ENCODE results near the gene PPM1F.
"Not testable (repeated sequence)": the region's sequence is repeated elsewhere in the genome, so short reads cannot be mapped to it uniquely, and the experiment has no call there.

PPM1F gene

GRCh38 chr22:21919526-21920307 is 32.9 kb downstream of the PPM1F start:
- no peak for DNase-seq (ENCODE audit: low spot score)

- DNase-seq (ENCODE audit: low spot score), result no peak
Observed at GRCh38 chr22:21918466-21919185, 34.0 kb downstream of the PPM1F start.

GRCh38 chr22:21917959-21918261 is 34.7 kb downstream of the PPM1F start:
- DNase-seq (ENCODE audit: low spot score), result no peak

- DNase-seq (ENCODE audit: low spot score), result no peak
Observed at GRCh38 chr22:21917181-21917958, 35.3 kb downstream of the PPM1F start.

GRCh38 chr22:21916309-21916918 is 36.2 kb downstream of the PPM1F start:
- DNase-seq (ENCODE audit: low spot score), result no peak

GRCh38 chr22:21915624-21916308 is 36.9 kb downstream of the PPM1F start:
- DNase-seq (ENCODE audit: low spot score), result no peak

DNA sequence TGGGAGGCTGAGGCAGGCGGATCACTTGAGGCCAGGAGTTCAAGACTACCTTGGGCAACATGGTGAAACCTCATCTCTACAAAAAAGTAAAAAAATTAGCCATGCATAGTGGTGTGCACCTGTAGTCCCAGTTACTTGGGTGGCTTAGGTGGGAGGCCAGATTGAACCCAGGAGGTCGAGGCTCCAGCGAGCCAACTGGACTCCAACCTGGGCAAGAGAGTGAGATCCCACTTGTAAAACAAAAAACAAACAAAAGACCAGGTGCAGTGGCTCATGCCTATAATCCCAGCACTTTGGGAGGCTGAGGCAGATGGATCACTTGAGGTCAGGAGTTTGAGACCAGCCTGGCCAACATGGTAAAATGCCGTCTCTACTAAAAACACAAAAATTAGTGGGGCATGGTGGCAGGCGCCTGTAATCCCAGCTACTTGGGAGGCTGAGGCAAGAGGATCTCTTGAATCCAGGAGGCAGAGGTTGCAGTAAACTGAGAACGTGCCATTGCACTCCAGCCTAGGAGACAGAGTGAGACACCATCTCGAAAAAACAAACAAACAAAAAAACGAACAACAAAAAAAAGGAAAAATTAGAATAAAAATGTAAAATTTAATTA is 38.5 kb downstream of the PPM1F start:
- not testable (repeated sequence) for DNase-seq (ENCODE audit: low spot score)

DNA sequence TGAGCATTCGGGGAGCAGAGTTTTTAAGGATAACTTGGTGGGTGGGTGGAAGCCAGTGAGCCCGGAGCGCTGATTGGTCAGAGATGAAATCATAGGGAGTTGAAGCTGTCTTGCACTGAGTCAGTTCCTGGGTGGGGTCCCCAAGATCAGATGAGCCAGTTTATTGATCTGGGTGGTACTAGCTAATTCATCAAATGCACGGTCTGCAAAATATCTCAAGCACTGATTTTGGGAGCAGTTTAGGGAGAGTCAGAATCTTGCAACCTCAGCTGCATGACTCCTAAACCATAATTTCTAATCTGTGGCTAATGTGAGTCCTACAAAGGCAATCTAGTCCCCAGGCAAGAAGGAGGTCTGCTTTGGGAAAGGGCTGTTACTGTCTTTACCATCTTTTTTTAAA is 42.3 kb downstream of the PPM1F start:
- not testable (repeated sequence) for DNase-seq (ENCODE audit: low spot score)

- no peak for DNase-seq (ENCODE audit: low spot score)
Observed at GRCh38 chr22:21909871-21910270, 42.8 kb downstream of the PPM1F start.

DNA sequence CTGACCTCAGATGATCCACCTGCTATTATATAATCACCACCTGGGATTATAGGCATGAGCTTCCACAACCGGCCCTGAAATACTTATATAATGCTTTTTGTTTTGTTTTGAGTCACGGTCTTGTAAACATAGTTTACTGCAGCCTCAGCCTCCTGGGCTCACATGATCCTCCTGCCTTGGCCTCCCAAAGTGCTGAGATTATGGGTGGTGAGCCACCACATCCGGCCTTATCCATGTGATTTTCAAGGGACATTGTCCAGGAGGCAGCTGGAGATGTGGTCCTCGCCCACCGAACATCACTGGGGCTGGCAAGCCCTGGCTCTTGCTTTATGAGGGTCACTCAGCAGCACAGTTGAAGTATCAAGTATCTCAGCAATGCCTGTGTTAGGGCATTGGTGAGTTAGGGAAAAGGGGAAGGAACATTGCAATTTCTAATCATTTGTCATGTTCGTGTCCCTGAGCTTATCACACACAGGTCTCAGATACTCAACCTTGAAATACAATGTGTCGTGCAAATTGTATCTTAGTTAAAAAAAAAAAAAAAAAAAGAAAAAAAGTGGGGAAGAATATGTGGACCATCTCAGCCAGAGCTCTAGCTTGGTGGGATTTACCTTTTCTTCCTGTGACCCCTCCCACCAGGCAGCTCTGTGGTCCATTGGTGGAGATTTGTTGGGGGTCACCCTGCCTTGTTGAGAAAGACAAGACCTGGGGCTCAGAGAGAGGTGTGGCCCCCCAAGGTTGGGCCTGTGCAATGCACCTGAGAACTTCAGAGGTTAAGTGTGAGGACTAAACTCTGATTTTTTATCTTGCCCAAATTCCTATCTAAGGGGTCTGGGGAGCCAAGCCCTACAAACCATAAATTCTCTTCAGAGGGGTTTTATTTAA is 44.8 kb downstream of the PPM1F start:
- no peak for DNase-seq (ENCODE audit: low spot score)

DNA sequence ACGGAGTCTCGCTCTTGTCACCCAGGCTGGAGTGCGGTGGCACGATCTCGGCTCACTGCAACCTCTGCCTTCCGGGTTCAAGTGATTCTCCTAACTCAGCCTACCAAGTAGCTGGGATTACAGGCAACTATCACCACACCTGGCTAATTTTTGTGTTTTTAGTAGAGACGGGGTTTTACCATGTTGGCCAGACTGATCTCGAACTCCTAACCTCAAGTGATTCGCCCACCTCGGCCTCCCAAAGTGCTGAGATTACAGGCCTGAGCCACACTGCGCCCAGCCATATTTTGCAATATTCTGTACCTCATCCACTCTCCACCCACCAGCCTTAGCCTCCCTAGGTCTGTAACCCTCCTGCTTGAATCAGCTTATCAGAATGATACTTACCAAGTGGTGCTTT is 47.4 kb downstream of the PPM1F start:
- DNase-seq (ENCODE audit: low spot score), result not testable (repeated sequence)

DNA sequence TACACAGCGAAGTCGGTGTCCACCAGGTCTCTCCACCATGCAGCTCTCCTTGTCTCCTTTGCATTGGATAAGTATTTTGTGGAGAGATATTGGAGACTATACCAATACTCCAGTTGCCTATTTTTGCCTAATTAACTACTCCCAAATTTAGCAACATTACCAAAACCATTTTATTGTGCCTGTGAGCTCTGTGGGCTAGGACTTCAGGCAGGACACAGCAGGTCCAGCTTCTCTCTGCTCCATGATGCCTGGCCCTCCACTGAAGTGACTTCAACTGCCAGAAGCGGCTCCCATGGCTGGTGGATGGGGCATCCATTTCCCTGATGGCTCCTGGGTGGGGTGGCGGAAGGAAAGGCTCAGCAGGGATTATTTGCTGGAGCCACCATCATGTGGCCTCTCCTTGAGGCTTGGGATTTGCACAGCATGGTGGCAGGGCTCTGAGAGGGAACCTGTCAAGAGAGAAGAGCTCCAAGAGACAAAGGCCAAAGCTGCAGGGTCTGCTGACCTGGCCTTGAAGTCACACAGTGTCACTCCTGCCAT is 48.3 kb downstream of the PPM1F start:
- DNase-seq (ENCODE audit: low spot score), result no peak

GRCh38 chr22:21903283-21903682 is 49.4 kb downstream of the PPM1F start:
- no peak for DNase-seq (ENCODE audit: low spot score)

GRCh38 chr22:21902296-21903087 is 50.2 kb downstream of the PPM1F start:
- no peak for DNase-seq (ENCODE audit: low spot score)

- DNase-seq (ENCODE audit: low spot score), result no peak
Observed at GRCh38 chr22:21898354-21898896, 54.2 kb downstream of the PPM1F start.

DNA sequence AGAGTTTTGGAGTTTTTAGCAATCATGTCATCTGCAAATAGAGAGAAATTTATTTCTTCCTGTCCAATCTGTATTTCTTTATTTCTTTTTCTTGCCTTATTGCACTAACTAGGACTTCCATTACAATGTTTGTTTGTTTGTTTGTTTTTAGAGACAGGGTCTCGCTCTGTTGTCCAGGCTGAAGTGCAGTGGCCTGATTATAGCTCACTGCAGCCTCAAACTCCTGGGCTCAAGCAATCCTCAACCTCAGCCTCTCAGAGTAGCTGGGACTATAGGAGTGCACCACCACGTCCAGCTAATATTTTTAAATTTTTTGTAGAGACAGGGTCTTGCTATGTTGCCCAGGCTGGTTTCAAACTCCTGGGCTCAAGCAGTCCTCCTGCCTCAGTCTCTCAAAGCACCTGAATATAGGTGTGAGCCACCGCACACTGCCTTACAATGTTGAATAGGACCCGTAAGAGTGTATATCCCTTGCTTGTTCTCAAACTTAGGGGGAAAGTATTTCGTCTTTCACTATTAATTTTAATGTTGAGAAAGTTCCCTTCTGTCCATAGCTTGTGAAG is 55.6 kb downstream of the PPM1F start:
- no peak for DNase-seq (ENCODE audit: low spot score)

DNA sequence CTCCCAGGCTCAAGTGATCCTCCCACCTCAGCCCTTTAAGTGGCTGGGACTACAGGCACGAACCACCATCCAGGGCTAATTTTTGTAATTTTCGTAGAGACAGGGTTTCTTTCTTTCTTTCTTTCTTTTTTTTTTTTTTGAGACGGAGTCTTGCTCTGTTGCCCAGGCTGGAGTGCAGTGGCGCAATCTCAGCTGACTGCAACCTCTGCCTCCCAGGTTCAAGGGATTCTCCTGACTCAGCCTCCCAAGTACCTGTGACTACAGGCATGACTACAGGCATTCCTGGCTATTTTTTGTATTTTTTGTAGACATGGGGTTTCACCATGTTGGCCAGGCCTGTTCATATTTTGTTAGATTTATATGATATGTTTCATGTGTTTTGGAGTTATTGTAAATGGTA is 56.4 kb downstream of the PPM1F start:
- DNase-seq (ENCODE audit: low spot score), result not testable (repeated sequence)

- DNase-seq (ENCODE audit: low spot score), result no peak
Observed at GRCh38 chr22:21894799-21895198, 57.8 kb downstream of the PPM1F start.

All from RKO (cell line).